RWPE1 (cell line): Measurements from ENCODE around the gene UPK1B.

Experiments used
- CTCF ChIA-PET: fragments of 350-600 bp; sonication (Branson Sonifier 250); formaldehyde crosslinking; extraction: SDS; loops from one replicate; lab custom pipeline; 2021; lab: Yijun Ruan, JAX
- POLR2A ChIA-PET: fragments of 400-600 bp; formaldehyde crosslinking; extraction: SDS; loops from one replicate; lab custom pipeline; 2020; ENCODE audit warnings: antibody characterized with exemption; ENCODE audit not compliant: low non-redundant PET; lab: Yijun Ruan, JAX
- DNase-seq: peaks from one replicate; pipeline ENCODE4 v3.0.0; 2012; ENCODE audit warnings: low spot score
- H3K27ac ChIP-seq: fragments of 450-650 bp; 2 replicates; pipeline ENCODE4 v1.5.1; 2017
- CTCF ChIP-seq: fragments of 450-650 bp; conservative IDR thresholded peaks from 2 replicates; pipeline ENCODE4 v1.5.1; 2017; ENCODE audit warnings: low read depth, mild to moderate bottlenecking

The UPK1B gene

GRCh38 chr3:119176778-119177177 is 3.4 kb downstream of the UPK1B start:
- ChIA-PET POLR2A (no interaction called here), CTCF (no interaction called here)
- peak overlapping the region; percentile 57 for H3K27ac ChIP-seq
- DNase-seq, result no peak
- TF ChIP-seq CTCF, result no peak

- TF ChIP-seq CTCF, result no peak
- ChIA-PET POLR2A (no interaction called here), CTCF (no interaction called here)
- H3K27ac ChIP-seq, result no peak overlapping the region
- peak; percentile 21 for DNase-seq
Measured at GRCh38 chr3:119177321-119177720, 3.9 kb downstream of the UPK1B start.

DNA sequence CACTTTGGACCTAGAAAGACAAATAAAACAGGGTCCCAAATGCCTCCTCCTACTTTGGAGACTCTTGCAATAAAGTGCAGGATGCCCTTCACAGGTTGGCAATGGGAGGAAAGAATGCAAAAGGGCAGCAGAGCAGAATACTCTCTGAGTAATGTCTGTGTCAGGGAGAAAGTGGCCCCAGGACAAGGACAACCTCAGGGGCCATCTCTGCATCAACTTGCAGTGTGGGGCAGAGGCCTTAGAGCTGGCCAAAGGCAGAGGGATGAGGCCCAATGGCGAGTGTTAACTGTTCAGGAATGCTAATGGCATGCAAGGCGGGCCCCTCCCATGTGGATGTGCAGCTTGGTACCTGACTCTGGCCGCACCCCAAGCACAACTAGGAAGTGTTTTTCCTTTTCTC is 8.4 kb downstream of the UPK1B start:
- peak; percentile 77 for DNase-seq
- POLR2A ChIA-PET, result no interaction called here
- peak overlapping the region; percentile 25; the same call in 1 of the 2 replicates for H3K27ac ChIP-seq
- no peak for TF ChIP-seq CTCF
- CTCF ChIA-PET, result no interaction called here

DNA sequence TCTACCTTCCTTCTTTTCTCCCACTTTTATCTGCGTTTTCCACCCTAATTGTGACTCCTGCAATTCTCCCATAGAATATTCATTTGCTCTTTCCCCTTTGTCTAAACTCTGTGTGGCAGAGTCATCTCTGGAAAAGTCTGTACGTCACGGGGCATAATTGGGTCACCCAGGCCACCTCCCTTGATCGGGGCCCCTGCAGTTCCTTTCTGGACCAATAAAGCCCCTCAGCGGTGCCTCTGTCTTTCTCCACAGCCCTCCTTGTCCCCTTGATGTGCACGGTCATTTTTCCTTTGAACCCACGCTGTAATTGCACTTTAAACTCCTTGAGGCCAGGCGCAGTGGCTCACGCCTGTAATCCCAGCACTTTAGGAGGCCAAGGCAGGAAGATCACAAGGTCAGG is 10.7 kb downstream of the UPK1B start:
- TF ChIP-seq CTCF, result no peak
- DNase-seq, result no peak
- no peak overlapping the region for H3K27ac ChIP-seq
- ChIA-PET POLR2A (no interaction called here), CTCF (no interaction called here)

DNA sequence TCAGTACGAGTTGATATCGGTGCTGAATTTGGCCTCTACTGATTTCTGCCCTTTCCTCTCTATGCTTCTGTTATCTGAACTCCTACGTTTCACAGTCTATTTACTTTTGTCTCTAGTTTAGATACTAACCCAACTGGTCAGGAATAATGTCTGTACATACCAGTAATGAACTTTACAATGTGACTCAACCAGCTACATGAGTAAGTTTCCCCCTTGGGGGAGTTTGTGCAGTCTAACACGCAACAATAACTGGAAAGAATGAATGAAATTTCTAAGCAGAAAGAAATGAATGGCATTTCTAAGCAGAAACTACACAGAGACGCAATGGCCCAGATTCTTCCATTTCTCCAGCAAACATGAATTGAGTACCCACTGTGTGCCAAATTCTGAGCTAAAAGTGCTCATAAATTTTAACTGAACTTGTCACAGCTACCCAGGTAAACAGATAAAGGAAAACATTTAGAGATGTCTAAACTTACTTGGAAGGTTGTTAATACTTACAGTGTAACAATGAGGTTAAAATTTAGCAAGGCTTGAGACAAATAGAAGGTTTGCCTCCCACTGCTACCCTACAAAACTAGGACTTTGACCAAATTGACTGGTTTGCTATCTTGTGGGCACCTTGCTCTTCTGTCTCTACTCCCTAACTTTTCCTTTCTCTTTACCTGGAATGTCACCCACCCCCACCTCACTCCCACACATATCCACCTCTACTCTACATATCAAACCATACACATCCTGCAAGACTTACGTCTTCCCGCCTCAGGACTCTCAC is 11.6 kb downstream of the UPK1B start:
- CTCF ChIA-PET, result interaction anchor here (0.5 kb wide), 1 partner anchor 1659 kb away, joined by 5 read pairs; no protein-coding TSS in a partner anchor
- POLR2A ChIA-PET, result no interaction called here
- TF ChIP-seq CTCF, result no peak

GRCh38 chr3:119187266-119187665 is 13.9 kb downstream of the UPK1B start:
- no peak for DNase-seq
- ChIA-PET POLR2A (no interaction called here), CTCF (no interaction called here)
- no peak overlapping the region for H3K27ac ChIP-seq
- no peak for TF ChIP-seq CTCF

More for the DNA sequence above, 11.6 kb downstream of the UPK1B start:
- no peak overlapping the region for H3K27ac ChIP-seq
- DNase-seq, result peak; percentile 67
